Spleen (tissue), 11 donors: ENCODE results near the gene EMC8. TPM values are rescaled to one million over a fixed set of nuclear protein-coding genes. Genes with fewer than 3 reads are reported as not detected.
A peak's percentile ranks its signal among the peaks of the same experiment; 100 is the strongest.

Experiments used
- DNase-seq: peaks from one replicate; pipeline ENCODE4 v3.0.0-alpha.2; 2020
- H3K27ac ChIP-seq, 8 donors: fragments of 200-600 bp; sonication (generic) in 7 of 8; 1 replicate in 4 of 8; 2 replicates in 4 of 8; pipeline versions ENCODE4 v1.5.0 to v1.8.0; 2016 to 2021; ENCODE audit warnings: inconsistent platforms in 4 of 8, mild to moderate bottlenecking in 4 of 8, moderate library complexity in 1 of 8
- H3K27me3 ChIP-seq, 7 donors: fragments of 200-600 bp; sonication (generic) in 6 of 7; replicated peaks in 1 of 7; 1 replicate in 4 of 7; 2 replicates in 3 of 7; pipeline versions ENCODE4 v1.5.0 to v1.8.0; 2016 to 2021; ENCODE audit warnings: inconsistent platforms in 3 of 7, mild to moderate bottlenecking in 1 of 7
- H3K36me3 ChIP-seq, 6 donors: fragments of 200-600 bp; sonication (generic) in 5 of 6; 1 replicate in 4 of 6; 2 replicates in 2 of 6; pipeline versions ENCODE4 v1.5.0 to v1.8.0; 2016 to 2021; ENCODE audit warnings: inconsistent platforms in 2 of 6
- H3K4me1 ChIP-seq, 6 donors: fragments of 200-600 bp; sonication (generic) in 5 of 6; 1 replicate in 3 of 6; 2 replicates in 3 of 6; pipeline versions ENCODE4 v1.5.0 to v1.8.0; 2016 to 2021; ENCODE audit warnings: inconsistent platforms in 3 of 6
- H3K4me3 ChIP-seq, 8 donors: fragments of 200-600 bp; sonication (generic) in 7 of 8; 1 replicate in 4 of 8; 2 replicates in 4 of 8; pipeline versions ENCODE4 v1.5.0 to v1.8.0; 2016 to 2021; ENCODE audit warnings: inconsistent platforms in 4 of 8, mild to moderate bottlenecking in 4 of 8, moderate library complexity in 2 of 8
- H3K9me3 ChIP-seq, 8 donors: fragments of 200-600 bp; sonication (generic) in 7 of 8; 1 replicate in 4 of 8; 2 replicates in 4 of 8; pipeline versions ENCODE4 v1.5.0 to v1.8.0; 2016 to 2021; ENCODE audit warnings: inconsistent platforms in 4 of 8
- POLR2A ChIP-seq, 3 donors: fragments of 450-650 bp; IDR thresholded peaks; one replicate each; pipeline ENCODE4 v1.5.1; 2017; ENCODE audit warnings: antibody characterized with exemption in 3 of 3, mild to moderate bottlenecking in 1 of 3
- POLR2AphosphoS5 ChIP-seq, 3 donors: sonication (generic); formaldehyde crosslinking; IDR thresholded peaks; one replicate each; pipeline ENCODE4 v1.5.1; 2017; ENCODE audit warnings: antibody characterized with exemption in 3 of 3
- WGBS, 5 donors: extraction: QIAGEN DNeasy Blood & Tissue Kit in 3 of 5; methylation state at CpG; one replicate each; pipeline versions ENCODE4 v1.1.5 to v1.1.7; 2013 to 2018; 5-methylcytosine and 5-hydroxymethylcytosine counted together
- intact Hi-C: fragments of 100-400 bp; cut with DNase I; formaldehyde crosslinking; loops from one replicate; pipeline ENCODE4 v1.15.0; 2023; ENCODE audit warnings: low total_unique reads
- polyA plus RNA-seq, 3 donors: library from polyadenylated mRNA; stranded (reverse); fragments of 200-250 nt; gene quantifications; one replicate each; pipeline ENCODE4 v1.2.1, GENCODE V29; 2013
- total RNA-seq, 7 donors: library from RNA; depleted of rRNA in 3 of 7; stranded (reverse); fragments of >200 nt in 3 of 7; fragmentation: NEBNext Ultra II Directional in 4 of 7; extraction: Animal tissue kit (Norgen Biotek cat#: 25700) in 4 of 7; gene quantifications; one replicate each; pipeline versions ENCODE4 v1.1.0 to v1.2.1, GENCODE V29; 2016 to 2021
- TF ChIP-seq, protein P1 (sequence below), 11 experiments: fragments of 200-600 bp in 7 of 11; fragments of 450-650 bp in 4 of 11; sonication (generic) in 4 of 11; IDR thresholded peaks in 8 of 11; conservative IDR thresholded peaks in 3 of 11; 1 replicate in 7 of 11; 2 replicates in 4 of 11; pipeline versions ENCODE4 v1.4.0 to v1.8.0; 2016 to 2021; ENCODE audit warnings: antibody characterized with exemption in 11 of 11, inconsistent platforms in 4 of 11, mild to moderate bottlenecking in 1 of 11
- donor health status: healthy with polysubstance abuse.
- donor health status: DM: no; HTN: no; CAD: no; lungs with moderate emphysema.
- donor health status: DM: no; HTN: no; CAD: no.
- donor health status: Bipolar disorder and iron deficiency.
- donor health status: healthy.
- donor health status: DM: no; HTN: no; CAD: no.
- donor health status: DM: yes; HTN: yes; CAD: no.

EMC8 gene
- total and polyA plus RNA-seq, 10 donors, result 10.1 to 43.0 (median 23.8) TPM

DNA sequence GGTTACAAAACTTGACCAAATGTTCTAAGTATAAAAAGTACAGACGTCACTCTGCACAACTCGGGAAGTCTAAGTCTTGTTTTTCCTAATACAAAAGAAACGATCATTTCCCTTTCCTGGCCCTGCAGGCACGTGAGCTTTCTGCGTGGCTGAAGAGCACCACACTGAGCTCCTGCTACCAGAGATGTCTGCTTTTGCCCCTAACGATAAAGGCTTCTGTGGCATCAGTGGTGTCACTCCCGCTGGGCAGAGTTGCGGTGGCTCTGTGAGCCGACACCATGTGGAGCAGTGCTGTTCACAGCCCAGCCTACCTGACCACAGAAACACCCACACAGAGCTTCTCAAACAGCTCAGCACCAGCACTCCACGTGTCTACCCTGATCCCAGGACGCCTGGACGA is 20.5 kb downstream of the EMC8 start:
- Histone ChIP-seq H3K27ac (peak overlapping the region in 1 of 8 donors; percentile 30), H3K4me1 (peaks cover 0 to 26% (median 3%) of the 10 kb centered on the region in 6 donors), H3K27me3 (no peaks in the 10 kb centered on the region), H3K36me3 (peaks cover 0 to 93% (median 39%) of the 10 kb centered on the region in 6 donors), H3K9me3 (no peaks in the 10 kb centered on the region), H3K4me3 (no peak overlapping the region)
- TF ChIP-seq POLR2AphosphoS5 (IDR thresholded peaks at IDR 0.05), result no peak
- no peak for TF ChIP-seq POLR2A (IDR thresholded peaks at IDR 0.05)
- TF ChIP-seq, protein P1, sequence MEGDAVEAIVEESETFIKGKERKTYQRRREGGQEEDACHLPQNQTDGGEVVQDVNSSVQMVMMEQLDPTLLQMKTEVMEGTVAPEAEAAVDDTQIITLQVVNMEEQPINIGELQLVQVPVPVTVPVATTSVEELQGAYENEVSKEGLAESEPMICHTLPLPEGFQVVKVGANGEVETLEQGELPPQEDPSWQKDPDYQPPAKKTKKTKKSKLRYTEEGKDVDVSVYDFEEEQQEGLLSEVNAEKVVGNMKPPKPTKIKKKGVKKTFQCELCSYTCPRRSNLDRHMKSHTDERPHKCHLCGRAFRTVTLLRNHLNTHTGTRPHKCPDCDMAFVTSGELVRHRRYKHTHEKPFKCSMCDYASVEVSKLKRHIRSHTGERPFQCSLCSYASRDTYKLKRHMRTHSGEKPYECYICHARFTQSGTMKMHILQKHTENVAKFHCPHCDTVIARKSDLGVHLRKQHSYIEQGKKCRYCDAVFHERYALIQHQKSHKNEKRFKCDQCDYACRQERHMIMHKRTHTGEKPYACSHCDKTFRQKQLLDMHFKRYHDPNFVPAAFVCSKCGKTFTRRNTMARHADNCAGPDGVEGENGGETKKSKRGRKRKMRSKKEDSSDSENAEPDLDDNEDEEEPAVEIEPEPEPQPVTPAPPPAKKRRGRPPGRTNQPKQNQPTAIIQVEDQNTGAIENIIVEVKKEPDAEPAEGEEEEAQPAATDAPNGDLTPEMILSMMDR (IDR thresholded peaks at IDR 0.05 in 8 of 11, conservative IDR thresholded peaks at IDR 0.05 in 3 of 11), result no peak
- no peak for DNase-seq
- intact Hi-C loops, result no loop called here
- 48 to 68% (median 60%) methylated on average over 12 of the region's 12 CpGs for WGBS, 5 donors

DNA sequence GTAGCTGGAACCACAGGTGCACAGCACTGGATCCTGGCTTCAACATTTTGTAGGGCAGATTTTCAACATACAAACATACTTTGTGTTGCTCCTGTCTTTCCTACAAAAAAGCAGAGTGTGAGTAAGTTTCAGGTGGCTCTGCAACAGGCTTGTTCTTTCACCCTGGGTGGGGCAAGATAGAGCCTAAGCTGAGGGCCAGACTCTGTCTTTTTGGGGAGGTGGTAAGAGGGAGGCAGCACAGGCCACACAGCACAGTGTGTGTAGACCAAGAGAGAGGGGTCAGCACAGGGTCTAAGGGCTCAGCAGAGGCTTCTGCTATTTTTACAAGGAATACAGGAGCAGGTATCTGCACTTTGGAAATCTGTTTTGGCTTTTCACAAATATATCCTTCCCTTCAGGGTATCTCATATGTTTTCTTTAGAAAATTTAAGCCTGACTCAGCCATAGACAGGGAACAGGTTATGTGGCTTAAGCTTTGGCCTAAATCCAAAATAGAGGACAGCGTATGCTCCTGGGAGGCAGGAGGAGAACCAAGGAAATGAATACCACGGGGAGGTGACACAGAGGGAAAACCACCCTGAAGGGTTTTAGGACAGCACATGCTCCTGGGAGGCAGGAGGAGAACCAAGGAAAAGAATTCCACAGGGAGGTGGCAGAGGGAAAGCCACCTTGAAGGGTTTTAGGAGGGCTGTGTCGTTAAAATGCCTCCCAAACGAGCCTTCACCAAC is 21.6 kb downstream of the EMC8 start:
- DNase-seq, result no peak
- intact Hi-C loops, result no loop called here
- WGBS, 5 donors, result 78 to 92% (median 85%) methylated on average over 4 of the region's 4 CpGs

DNA sequence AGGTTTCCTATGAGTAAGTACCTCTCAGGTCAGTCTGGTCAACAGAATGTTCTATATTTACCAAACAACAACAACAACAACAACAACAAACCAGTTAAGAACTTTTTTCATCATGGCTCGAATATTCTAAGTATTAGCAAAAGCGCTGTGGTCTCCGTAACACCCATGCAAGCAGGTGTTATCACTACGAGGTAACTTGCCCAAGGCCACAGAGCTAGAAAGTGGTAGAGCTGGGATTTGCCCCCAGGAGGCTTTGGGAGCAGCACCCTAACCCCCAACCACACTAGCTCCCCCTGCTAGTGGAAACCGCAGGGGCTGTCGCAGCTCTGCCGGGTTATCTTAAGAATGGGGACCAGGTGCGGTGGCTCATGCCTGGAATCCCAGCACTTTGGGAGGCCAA is 24.5 kb downstream of the EMC8 start:
- Histone ChIP-seq H3K27ac (no peak overlapping the region), H3K4me3 (no peak overlapping the region), H3K36me3 (peaks cover 0 to 71% (median 25%) of the 10 kb centered on the region in 6 donors), H3K27me3 (no peaks in the 10 kb centered on the region), H3K9me3 (no peaks in the 10 kb centered on the region), H3K4me1 (peaks cover 0 to 7% (median 0%) of the 10 kb centered on the region in 6 donors)
- no peak for DNase-seq
- TF ChIP-seq POLR2AphosphoS5 (IDR thresholded peaks at IDR 0.05) (no peak), POLR2A (IDR thresholded peaks at IDR 0.05) (no peak)
- TF ChIP-seq, protein P1 (IDR thresholded peaks at IDR 0.05 in 8 of 11, conservative IDR thresholded peaks at IDR 0.05 in 3 of 11), result no peak
- intact Hi-C loops, result no loop called here
- 89 to 97% (median 95%) methylated on average over 8 of the region's 8 CpGs for WGBS, 5 donors

More for the DNA sequence above, 21.6 kb downstream of the EMC8 start:
- no peak overlapping the region for H3K4me3 ChIP-seq
- TF ChIP-seq POLR2A (IDR thresholded peaks at IDR 0.05), result no peak
- no peak for TF ChIP-seq POLR2AphosphoS5 (IDR thresholded peaks at IDR 0.05)
- TF ChIP-seq, protein P1 (IDR thresholded peaks at IDR 0.05 in 8 of 11, conservative IDR thresholded peaks at IDR 0.05 in 3 of 11), result no peak
- H3K27me3 ChIP-seq, result no peaks in the 10 kb centered on the region
- H3K4me1 ChIP-seq, result peaks cover 0 to 21% (median 3%) of the 10 kb centered on the region in 6 donors
- H3K36me3 ChIP-seq, result peaks cover 0 to 82% (median 39%) of the 10 kb centered on the region in 6 donors
- H3K9me3 ChIP-seq, result no peaks in the 10 kb centered on the region
- H3K27ac ChIP-seq, result peak overlapping the region in 1 of 8 donors; percentile 2

DNA sequence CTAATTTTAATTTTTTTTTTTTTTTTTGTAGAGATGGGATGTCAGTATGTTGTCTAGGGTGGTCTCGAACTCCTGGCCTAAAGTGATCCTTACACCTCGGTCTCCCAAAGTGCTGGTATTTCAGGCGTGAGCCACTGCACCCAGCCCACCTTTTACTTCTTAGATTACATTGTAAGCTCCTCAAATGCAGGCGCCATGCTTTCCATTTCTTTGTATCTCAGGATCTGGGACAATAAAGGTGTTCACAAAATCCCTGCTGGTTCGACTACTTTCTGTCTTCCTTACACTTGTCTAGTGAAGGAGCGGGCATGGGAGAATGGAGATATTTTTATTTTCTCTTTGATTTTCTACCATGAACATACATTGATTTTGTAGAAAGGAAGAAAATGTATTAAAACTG is 25.2 kb downstream of the EMC8 start:
- Histone ChIP-seq H3K36me3 (peaks cover 0 to 64% (median 19%) of the 10 kb centered on the region in 6 donors), H3K9me3 (no peaks in the 10 kb centered on the region), H3K4me3 (no peak overlapping the region), H3K27me3 (no peaks in the 10 kb centered on the region), H3K27ac (no peak overlapping the region), H3K4me1 (peaks cover 0 to 7% (median 0%) of the 10 kb centered on the region in 6 donors)
- WGBS, 5 donors, result 77 to 81% (median 80%) methylated on average over 6 of the region's 6 CpGs
- no peak for DNase-seq
- TF ChIP-seq, protein P1 (IDR thresholded peaks at IDR 0.05 in 8 of 11, conservative IDR thresholded peaks at IDR 0.05 in 3 of 11), result no peak
- TF ChIP-seq POLR2AphosphoS5 (IDR thresholded peaks at IDR 0.05), result no peak
- no peak for TF ChIP-seq POLR2A (IDR thresholded peaks at IDR 0.05)
- intact Hi-C loops, result no loop called here
